ENCODE data around the gene NLRP4.

GRCh38 chr19:55870736-55871135 lies 34.4 kb downstream of the NLRP4 start:
- TF ChIP-seq POLR2A (IDR thresholded peaks at IDR 0.05; ENCODE audit: low read depth, low read length) (no peak), TAF1 (IDR thresholded peaks at IDR 0.05; ENCODE audit: low read depth, low read length) (no peak)

All from GM12891 (cell line).